NCI-H2171 treated with DMSO at 0.1 percent for 48 hours (cell line): ENCODE results near the gene NTMT1.
"Not testable (repeated sequence)": the region's sequence is repeated elsewhere in the genome, so short reads cannot be mapped to it uniquely, and the experiment has no call there.

Source experiments
- DNase-seq: peaks from one replicate; lab custom pipeline; 2025; lab: John Stamatoyannopoulos, UW

Gene NTMT1

GRCh38 chr9:129654554-129655040 lies 28.6 kb downstream of the NTMT1 start:
- no peak for DNase-seq

GRCh38 chr9:129655154-129655553 lies 29.2 kb downstream of the NTMT1 start:
- no peak for DNase-seq

- no peak for DNase-seq
Observed at GRCh38 chr9:129655696-129656095, 29.7 kb downstream of the NTMT1 start.

- DNase-seq = no peak
Observed at GRCh38 chr9:129656795-129657390, 30.9 kb downstream of the NTMT1 start.

- DNase-seq = no peak
Observed at GRCh38 chr9:129661029-129661428, 35.1 kb downstream of the NTMT1 start.

GRCh38 chr9:129662239-129662638 lies 36.3 kb downstream of the NTMT1 start:
- DNase-seq = not testable (repeated sequence)

- DNase-seq = no peak
Observed at GRCh38 chr9:129664746-129665388, 38.9 kb downstream of the NTMT1 start.

GRCh38 chr9:129665389-129665775 lies 39.4 kb downstream of the NTMT1 start, which contains the start of gene PRRX2:
TSS of gene PRRX2 (plus strand) at chr9:129665647. CDS start at chr9:129665868, 221 bp downstream.
- no peak for DNase-seq

GRCh38 chr9:129665814-129666520 lies 40.0 kb downstream of the NTMT1 start:
- no peak for DNase-seq

GRCh38 chr9:129666575-129666974 lies 40.6 kb downstream of the NTMT1 start:
- no peak for DNase-seq

- no peak for DNase-seq
Observed at GRCh38 chr9:129667378-129667777, 41.4 kb downstream of the NTMT1 start.

- no peak for DNase-seq
Observed at GRCh38 chr9:129667850-129668249, 41.9 kb downstream of the NTMT1 start.

GRCh38 chr9:129669141-129669718 lies 43.3 kb downstream of the NTMT1 start:
- no peak for DNase-seq

GRCh38 chr9:129669946-129670345 lies 44.0 kb downstream of the NTMT1 start:
- no peak for DNase-seq

- no peak for DNase-seq
Observed at GRCh38 chr9:129671065-129671464, 45.1 kb downstream of the NTMT1 start.

- no peak for DNase-seq
Observed at GRCh38 chr9:129671519-129671918, 45.6 kb downstream of the NTMT1 start.

GRCh38 chr9:129672702-129673101 lies 46.7 kb downstream of the NTMT1 start:
- no peak for DNase-seq

- no peak for DNase-seq
Observed at GRCh38 chr9:129673602-129674001, 47.6 kb downstream of the NTMT1 start.

- no peak for DNase-seq
Observed at GRCh38 chr9:129674229-129674628, 48.3 kb downstream of the NTMT1 start.

GRCh38 chr9:129675620-129676019 lies 49.7 kb downstream of the NTMT1 start:
- DNase-seq = no peak

- no peak for DNase-seq
Observed at GRCh38 chr9:129676287-129676686, 50.3 kb downstream of the NTMT1 start.

GRCh38 chr9:129676975-129677374 lies 51.0 kb downstream of the NTMT1 start:
- peak; percentile 99 for DNase-seq

GRCh38 chr9:129677456-129677855 lies 51.5 kb downstream of the NTMT1 start:
- DNase-seq = peak; percentile 61
